GM20431 (cell line): Measurements from ENCODE around the gene SLC12A3.
"Not testable (repeated sequence)": the region's sequence is repeated elsewhere in the genome, so short reads cannot be mapped to it uniquely, and the experiment has no call there.

Source experiments
- in situ Hi-C: fragments of 300-500 bp; cut with MseI, MboI; formaldehyde crosslinking; loops from one replicate; pipeline ENCODE4 v1.15.0; 2020; ENCODE audit warnings: low sequenced_read_pairs; ENCODE audit not compliant: unreplicated experiment

The SLC12A3 gene

DNA sequence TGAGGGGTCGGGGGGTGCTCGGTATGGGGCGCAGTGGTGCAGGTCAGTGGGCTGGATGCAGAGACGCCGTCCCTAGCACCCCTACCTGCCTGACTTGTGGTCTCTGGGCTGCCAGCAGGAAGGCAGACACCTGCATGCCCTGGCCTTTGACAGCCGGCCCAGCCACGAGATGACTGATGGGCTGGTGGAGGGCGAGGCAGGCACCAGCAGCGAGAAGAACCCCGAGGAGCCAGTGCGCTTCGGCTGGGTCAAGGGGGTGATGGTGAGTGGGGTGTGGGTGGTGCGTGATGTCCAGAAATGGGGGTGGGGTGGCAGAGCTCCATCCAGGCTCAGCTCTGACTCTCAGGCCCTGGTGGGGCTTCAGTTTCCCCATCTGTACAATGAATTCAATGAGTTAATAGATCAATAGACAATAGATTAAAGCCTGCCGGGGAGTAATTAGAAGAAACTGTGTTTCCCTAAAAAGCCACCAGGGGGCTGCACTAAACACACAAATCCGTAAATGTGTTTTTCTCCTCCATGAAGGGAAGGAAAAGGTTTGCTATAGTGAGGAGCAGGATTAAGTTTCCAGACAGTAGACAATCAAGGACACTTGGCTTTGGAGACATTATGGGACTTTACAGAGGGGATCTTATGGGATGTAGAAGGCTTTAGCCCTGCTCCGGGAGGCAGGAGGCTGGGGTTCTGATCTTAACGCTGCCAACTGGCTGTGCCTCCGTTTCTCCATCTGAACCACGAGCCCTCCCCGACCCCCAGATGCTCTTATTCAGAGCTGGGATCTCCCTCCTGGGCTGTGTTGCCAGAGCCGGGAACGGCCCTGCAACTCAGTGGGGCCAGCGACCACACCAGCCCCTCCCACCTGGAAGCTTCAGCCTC is 2.2 kb downstream of the SLC12A3 start:
- in situ Hi-C loops: loop anchor here (10.0 kb wide), 1 partner anchor 88 kb away; no protein-coding TSS in a partner anchor

- in situ Hi-C loops: loop anchor here (10.0 kb wide), 1 partner anchor 87 kb away; no protein-coding TSS in a partner anchor
These were observed 3.2 kb downstream of the SLC12A3 start for GRCh38 chr16:56868175-56868574.

DNA sequence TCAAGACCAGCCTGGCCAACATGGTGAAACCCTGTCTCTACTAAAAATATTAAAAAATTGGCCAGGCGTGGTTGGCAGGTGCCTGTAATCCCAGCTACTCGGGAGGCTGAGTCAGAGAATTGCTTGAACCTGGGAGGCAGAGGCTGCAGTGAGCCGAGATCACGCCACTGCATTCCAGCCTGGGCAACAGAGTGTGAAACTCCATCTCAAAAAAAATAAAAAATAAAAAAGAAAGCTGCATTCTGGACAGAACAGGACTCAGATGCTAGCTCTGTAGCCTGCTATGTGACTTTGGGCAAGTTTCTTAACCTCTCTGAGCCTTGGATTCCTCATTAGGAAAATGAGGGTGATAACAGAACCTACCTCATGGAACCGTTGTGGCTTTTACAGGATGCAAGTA is 3.8 kb downstream of the SLC12A3 start:
- in situ Hi-C loops: loop anchor here (10.0 kb wide), 1 partner anchor 86 kb away; no protein-coding TSS in a partner anchor

- in situ Hi-C loops: loop anchor here (10.0 kb wide), 1 partner anchor 85 kb away; no protein-coding TSS in a partner anchor
These were observed 4.7 kb downstream of the SLC12A3 start for GRCh38 chr16:56869513-56870275.

DNA sequence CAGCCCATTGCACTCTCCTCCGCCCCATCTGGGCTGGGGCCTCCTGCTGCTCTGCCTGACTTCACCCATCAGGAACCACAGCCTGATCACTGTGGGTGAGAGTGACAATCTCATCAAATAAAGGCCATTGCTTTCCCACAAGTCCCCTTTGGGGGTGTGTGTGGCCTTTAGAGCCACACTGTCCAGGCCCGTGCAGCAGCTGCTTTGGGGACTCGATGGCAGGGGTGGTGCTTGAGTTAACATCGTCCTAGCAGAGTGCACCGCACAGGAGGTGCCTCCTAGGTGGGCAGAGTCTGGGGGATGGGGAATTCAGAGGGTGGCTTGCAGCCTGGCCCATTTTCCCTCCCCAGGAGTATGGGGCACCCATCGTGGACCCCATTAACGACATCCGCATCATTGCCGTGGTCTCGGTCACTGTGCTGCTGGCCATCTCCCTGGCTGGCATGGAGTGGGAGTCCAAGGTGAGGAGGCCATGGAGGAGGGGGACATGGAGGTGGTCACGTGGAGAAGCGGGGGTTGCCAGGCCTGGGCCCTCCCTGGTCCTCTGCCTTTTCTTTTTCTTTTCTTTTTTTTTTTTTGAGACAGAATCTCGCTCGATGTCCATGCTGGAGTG is 5.4 kb downstream of the SLC12A3 start:
- in situ Hi-C loops: no loop called here

DNA sequence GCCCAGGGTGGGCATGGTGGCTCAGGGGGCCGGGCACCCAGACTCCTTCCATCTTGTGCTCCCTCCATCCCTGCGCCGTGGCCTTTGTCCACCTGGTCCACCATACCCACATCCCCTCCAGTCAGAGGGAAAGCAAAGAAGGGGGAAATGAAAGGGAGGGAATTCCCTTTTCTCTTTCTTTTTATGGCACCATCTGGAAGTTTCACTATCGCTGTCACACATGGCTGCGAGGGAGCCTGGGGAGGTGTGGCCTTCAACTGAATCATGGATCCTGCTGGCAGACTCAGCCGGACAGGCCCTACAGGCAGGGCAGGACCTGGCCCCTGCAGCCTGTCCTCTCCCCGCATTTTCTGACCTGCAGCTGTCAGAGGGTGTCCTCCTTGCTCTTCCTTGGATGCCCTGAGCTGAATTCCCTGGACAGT is 6.2 kb downstream of the SLC12A3 start:
- in situ Hi-C loops: no loop called here

DNA sequence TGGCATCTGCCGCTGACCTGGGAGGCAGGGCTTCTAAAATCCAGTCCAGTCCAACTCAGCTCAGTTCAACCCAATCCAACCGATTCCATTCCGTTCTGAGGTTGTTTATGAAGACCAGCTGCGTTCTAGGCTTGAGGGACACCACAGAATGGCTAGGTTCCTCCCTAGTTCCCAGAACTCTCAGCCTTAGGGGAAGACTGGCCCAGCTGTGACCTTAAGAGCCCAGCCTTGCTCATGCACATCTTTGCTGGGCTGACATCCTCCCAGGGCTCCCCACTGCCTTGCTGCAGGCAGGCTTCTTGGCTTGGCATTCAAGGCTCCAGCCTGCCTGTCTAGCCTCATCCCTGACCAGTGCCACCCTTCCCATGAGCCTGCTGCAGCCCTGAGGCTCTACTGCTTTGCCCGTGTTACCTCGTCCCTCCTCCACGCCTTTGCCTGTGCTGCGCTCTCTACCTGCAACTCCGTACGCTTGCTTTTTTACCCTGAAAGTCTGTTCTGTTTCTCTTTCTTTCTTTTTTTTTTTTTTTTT is 7.9 kb downstream of the SLC12A3 start:
- in situ Hi-C loops: no loop called here

DNA sequence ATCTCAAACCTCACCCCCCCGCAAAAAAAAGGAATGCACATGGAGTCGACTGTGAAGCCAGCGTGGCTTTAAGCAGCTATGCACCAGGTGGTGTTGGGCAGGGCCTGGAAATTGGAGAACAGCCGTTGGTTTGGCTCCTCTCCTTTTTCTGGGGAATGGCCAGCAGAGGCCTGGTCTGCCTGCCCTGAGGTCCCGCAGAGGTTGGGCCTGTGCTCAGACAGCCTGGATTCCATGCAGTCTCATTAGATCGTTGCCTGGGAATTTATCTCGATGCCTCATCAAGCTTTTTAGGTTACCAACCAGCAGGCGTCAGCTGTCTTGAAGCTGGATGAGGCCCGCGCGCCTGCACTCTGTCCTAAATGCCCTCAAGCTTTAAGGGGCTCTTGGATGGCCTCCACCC is 9.8 kb downstream of the SLC12A3 start:
- in situ Hi-C loops: no loop called here

- in situ Hi-C loops: no loop called here
These were observed 11.0 kb downstream of the SLC12A3 start for GRCh38 chr16:56876048-56876447.

- in situ Hi-C loops: no loop called here
These were observed 12.6 kb downstream of the SLC12A3 start for GRCh38 chr16:56877486-56878182.

DNA sequence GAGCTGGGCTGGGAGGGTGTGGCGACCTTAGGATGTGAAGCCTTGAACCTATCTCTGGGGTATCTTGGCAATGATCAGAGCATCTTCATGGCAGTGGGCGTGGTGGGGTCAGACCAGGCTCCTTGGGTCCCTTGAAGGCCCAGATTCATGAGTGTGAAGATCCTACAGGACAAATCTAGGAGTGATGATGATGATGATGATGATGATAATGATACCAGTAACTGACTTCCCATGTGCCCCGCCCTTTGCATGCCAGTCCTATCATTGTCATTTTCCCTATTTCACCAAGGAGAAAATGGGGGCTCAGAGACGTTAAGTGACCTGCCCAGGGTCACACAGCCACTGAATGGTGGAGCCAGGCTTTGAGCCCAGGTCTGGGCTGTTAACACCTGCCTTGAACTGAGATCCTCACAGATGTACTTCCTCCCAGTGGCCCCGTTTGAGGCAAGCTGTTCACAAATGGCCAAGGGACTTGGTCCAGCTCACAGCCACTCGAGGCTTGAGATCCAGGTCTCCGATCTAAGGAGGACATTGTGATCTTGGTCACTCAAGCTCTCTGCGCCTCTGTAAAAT is 13.4 kb downstream of the SLC12A3 start:
- in situ Hi-C loops: no loop called here

- in situ Hi-C loops: no loop called here
These were observed 14.3 kb downstream of the SLC12A3 start for GRCh38 chr16:56879276-56879675.

- in situ Hi-C loops: no loop called here
These were observed 15.2 kb downstream of the SLC12A3 start for GRCh38 chr16:56880176-56880575.

DNA sequence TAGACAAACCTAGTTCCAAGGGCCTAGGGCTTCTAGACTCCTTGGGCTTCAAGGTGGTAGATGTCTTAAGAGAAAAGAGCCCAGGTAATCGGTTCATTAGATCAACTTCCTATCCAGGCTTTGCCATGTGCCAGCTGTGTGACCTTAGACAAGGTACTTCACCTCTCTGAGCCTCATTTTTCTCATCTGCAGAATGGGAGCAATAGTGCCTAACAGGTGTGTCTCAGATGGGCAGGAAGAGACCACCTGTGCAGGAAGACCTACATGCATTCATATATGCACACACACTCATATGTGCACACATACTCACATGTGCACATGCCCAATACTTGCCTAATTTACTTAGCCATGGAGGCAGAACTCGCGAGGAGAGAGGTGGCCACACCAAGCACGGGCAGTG is 15.7 kb downstream of the SLC12A3 start:
- in situ Hi-C loops: no loop called here

GRCh38 chr16:56882077-56882800 is 17.2 kb downstream of the SLC12A3 start:
- in situ Hi-C loops: no loop called here

DNA sequence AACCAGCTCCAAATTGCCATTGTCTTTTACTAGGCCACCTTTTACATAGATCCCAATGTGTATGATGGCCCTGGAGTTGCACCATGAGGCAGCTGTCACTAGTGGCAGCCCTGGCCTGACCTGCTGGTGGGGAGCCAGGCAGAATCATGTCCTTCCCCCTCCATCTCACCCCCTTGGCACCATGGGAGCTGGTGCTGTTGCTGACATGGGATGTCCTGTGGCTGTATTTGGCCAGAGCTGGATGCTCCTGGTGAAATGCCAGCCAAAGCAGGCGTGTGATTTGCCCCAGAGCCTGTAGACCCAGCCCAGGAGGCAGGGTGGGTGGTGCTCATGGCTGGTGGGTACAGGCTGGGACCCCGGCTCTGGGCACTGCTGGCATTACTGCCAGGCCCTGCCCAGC is 18.6 kb downstream of the SLC12A3 start:
- in situ Hi-C loops: no loop called here

DNA sequence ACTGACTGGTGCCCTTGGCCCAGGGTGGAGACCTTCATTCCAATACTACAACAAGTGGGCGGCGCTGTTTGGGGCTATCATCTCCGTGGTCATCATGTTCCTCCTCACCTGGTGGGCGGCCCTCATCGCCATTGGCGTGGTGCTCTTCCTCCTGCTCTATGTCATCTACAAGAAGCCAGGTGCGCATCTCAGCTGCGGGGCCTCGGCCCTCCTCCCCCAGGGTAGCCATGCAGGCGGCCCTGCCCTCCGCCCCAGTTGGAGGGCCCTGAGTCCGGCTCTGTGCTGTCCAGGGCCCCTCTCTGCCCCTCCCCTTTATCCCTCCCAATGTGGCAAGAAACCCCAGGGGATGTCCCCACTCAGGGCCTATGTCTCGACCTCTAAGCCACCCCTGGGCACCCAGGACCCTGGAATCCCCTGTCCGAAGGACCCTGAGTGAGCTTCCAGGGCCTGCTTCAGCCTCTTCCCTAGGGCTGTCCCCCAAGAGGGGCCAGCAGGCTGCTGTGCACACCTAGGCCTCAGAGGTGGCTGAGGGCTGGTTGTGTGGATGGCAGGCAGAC is 19.1 kb downstream of the SLC12A3 start:
- in situ Hi-C loops: no loop called here

DNA sequence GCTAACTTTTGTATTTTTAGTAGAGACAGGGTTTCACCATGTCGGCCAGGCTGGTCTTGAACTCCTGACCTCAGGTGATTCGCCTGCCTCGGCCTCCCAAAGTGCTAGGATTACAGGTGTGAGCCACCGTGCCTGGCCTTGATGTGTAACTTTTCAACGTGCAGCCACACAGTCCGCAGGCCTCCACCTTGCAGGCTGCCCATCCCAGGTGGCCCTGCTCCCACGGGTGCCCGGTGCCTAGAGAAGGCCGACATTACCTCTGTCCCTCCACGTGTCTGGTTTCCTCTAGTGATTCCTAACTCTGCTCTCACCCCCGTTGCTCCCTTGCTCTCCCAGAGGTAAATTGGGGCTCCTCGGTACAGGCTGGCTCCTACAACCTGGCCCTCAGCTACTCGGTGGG is 19.9 kb downstream of the SLC12A3 start:
- in situ Hi-C loops: not testable (repeated sequence)
